Uterus (tissue), 2 donors: ENCODE results near the gene TAP2.

Experiments used
- POLR2A ChIP-seq, 2 donors: fragments of 450-650 bp; IDR thresholded peaks; one replicate each; pipeline ENCODE4 v1.6.1; 2016; ENCODE audit warnings: antibody characterized with exemption in 2 of 2, mild to moderate bottlenecking in 1 of 2, moderate library complexity in 1 of 2
- TF ChIP-seq, protein P1 (sequence below), 4 experiments: fragments of 200-600 bp in 2 of 4; fragments of 450-650 bp in 2 of 4; sonication (generic) in 2 of 4; IDR thresholded peaks; one replicate each; pipeline ENCODE4 v1.5.1; 2016 to 2019; ENCODE audit warnings: antibody characterized with exemption in 4 of 4, mild to moderate bottlenecking in 2 of 4, moderate library complexity in 1 of 4

- TF ChIP-seq, protein P1, sequence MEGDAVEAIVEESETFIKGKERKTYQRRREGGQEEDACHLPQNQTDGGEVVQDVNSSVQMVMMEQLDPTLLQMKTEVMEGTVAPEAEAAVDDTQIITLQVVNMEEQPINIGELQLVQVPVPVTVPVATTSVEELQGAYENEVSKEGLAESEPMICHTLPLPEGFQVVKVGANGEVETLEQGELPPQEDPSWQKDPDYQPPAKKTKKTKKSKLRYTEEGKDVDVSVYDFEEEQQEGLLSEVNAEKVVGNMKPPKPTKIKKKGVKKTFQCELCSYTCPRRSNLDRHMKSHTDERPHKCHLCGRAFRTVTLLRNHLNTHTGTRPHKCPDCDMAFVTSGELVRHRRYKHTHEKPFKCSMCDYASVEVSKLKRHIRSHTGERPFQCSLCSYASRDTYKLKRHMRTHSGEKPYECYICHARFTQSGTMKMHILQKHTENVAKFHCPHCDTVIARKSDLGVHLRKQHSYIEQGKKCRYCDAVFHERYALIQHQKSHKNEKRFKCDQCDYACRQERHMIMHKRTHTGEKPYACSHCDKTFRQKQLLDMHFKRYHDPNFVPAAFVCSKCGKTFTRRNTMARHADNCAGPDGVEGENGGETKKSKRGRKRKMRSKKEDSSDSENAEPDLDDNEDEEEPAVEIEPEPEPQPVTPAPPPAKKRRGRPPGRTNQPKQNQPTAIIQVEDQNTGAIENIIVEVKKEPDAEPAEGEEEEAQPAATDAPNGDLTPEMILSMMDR (IDR thresholded peaks at IDR 0.05): no peak
- TF ChIP-seq POLR2A (IDR thresholded peaks at IDR 0.05): no peak
These were observed 11.5 kb downstream of the TAP2 start for GRCh38 chr6:32827025-32827424.
